Mucosa of descending colon (tissue), 3 donors: ENCODE data around the gene THAP5. TPM values are rescaled to one million over a fixed set of nuclear protein-coding genes. Genes with fewer than 3 reads are reported as not detected.

Source experiments
- ATAC-seq: fragments of 200-7000 bp; cut with Tn5 transposase; one replicate; pipeline ENCODE4 v1.9.1; 2020; ENCODE audit warnings: mild to moderate bottlenecking, moderate library complexity
- DNase-seq, 3 donors: peaks; one replicate each; pipeline ENCODE4 v3.0.0-alpha.2; 2020
- H3K36me3 ChIP-seq: fragments of 200-600 bp; one replicate; pipeline ENCODE4 v1.8.0; 2021; ENCODE audit warnings: low read depth, mild to moderate bottlenecking
- H3K4me1 ChIP-seq: fragments of 200-600 bp; one replicate; pipeline ENCODE4 v1.8.0; 2021; ENCODE audit warnings: low read depth, mild to moderate bottlenecking
- H3K4me3 ChIP-seq: fragments of 200-600 bp; one replicate; pipeline ENCODE4 v1.8.0; 2021; ENCODE audit warnings: mild to moderate bottlenecking
- H3K9me3 ChIP-seq: fragments of 200-600 bp; one replicate; pipeline ENCODE4 v1.8.0; 2021; ENCODE audit warnings: mild to moderate bottlenecking
- intact Hi-C, 2 donors: fragments of 100-400 bp; cut with DNase I in 1 of 2; cut with micrococcal nuclease in 1 of 2; formaldehyde crosslinking; loops; one replicate each; pipeline versions ENCODE4 v1.11.0 to v1.11.1; 2022; cut with DNase I, micrococcal nuclease
- total RNA-seq, 3 donors: library from RNA; stranded (reverse); fragmentation: NEBNext Ultra II Directional in 2 of 3; extraction: Animal tissue kit (Norgen Biotek cat#: 25700) in 2 of 3; gene quantifications; one replicate each; pipeline versions ENCODE4 v1.2.1 to v1.2.4, GENCODE V29; 2021 to 2023
- TF ChIP-seq, protein P1 (sequence below): fragments of 200-600 bp; IDR thresholded peaks from one replicate; pipeline ENCODE4 v1.8.0; 2022; ENCODE audit warnings: antibody characterized with exemption, mild to moderate bottlenecking
- donor health status: DM: no; HTN: no; CAD: no; lungs with moderate emphysema.
- donor health status: DM: no; HTN: no; CAD: no.
- donor health status: DM: no; HTN: yes; CAD: no.

Gene THAP5
- total RNA-seq, 3 donors from 2014 or later: 19.6 to 26.2 (median 20.2) TPM

DNA sequence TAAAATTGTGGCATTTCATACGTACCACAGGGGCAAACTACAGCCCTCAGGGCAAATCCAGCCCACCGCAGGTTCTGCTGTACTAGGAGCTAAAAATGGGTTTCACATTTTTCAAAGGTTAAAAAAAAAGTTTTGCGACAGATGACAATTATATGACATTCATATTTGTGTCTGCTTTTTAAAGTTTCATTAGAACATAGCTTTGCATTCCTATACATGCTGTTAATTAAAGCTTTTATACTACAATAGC is 42.8 kb downstream of the THAP5 start:
- ATAC-seq (no peak), DNase-seq (no peak)
- TF ChIP-seq, protein P1, sequence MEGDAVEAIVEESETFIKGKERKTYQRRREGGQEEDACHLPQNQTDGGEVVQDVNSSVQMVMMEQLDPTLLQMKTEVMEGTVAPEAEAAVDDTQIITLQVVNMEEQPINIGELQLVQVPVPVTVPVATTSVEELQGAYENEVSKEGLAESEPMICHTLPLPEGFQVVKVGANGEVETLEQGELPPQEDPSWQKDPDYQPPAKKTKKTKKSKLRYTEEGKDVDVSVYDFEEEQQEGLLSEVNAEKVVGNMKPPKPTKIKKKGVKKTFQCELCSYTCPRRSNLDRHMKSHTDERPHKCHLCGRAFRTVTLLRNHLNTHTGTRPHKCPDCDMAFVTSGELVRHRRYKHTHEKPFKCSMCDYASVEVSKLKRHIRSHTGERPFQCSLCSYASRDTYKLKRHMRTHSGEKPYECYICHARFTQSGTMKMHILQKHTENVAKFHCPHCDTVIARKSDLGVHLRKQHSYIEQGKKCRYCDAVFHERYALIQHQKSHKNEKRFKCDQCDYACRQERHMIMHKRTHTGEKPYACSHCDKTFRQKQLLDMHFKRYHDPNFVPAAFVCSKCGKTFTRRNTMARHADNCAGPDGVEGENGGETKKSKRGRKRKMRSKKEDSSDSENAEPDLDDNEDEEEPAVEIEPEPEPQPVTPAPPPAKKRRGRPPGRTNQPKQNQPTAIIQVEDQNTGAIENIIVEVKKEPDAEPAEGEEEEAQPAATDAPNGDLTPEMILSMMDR: no peak
- H3K9me3 ChIP-seq: no peaks in the 10 kb centered on the region
- peak overlapping the region; percentile 64 for H3K4me3 ChIP-seq
- peaks cover 16% of the 10 kb centered on the region for H3K4me1 ChIP-seq
- intact Hi-C loops: loop anchor here in 1 of 2 donors (5.0 kb wide), 1 partner anchor 41 kb away; the partner anchor contains the start of genes DNAJB9 and THAP5
- H3K36me3 ChIP-seq: peaks cover 5% of the 10 kb centered on the region

DNA sequence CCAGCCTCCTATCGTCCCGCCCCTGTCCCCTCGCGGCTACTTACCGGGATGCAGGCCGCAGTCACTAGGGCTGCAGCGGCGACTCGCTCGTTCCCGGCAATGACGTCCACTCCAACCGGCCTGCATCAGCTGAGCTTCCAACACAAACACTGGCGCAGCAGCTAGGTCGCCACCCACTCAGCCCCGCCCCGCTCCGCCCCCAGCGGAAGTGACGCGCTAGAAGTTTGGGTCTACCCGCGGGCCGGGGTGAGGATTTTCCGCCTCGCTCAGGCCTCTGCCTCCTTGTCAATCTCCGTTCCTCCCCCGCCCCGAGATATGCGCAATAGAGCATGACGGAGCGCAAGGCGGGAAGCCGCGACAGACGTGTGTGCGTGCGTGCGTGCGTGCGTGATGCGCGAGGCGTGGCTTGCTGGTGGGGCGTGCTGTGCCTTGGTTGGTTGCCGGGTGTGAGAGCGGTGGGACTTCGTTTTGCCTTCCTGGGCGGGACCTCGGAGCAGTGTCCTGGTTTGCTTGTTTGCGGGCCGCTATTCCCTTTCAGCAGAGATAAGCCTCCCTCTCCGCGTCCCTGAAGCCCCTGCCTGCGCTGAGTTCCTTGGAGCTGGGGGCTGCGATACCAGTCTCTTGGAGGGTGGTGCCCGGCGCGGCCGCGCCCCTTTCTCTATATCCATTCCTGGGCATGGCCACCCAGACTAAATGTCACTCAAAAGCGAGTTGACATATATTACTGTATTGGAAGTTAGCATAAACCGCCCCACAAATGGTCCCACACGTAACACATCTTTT is 43.3 kb downstream of the THAP5 start, which contains the start of gene PNPLA8:
Gene PNPLA8, minus strand, starts transcription at position 151 of the 783 bp plus-strand sequence. CDS start 10,644 bp downstream, outside the sequence.
- ATAC-seq: peak; percentile 94
- peak within 1 kb of the TSS; percentile 64 for H3K4me3 ChIP-seq
- H3K9me3 ChIP-seq: no peaks in the 10 kb centered on the region
- peaks cover 16% of the 10 kb centered on the region for H3K4me1 ChIP-seq
- DNase-seq: peak; percentile 100
- peaks cover 5% of the 10 kb centered on the region for H3K36me3 ChIP-seq
- TF ChIP-seq, protein P1: peak; percentile 10
- intact Hi-C loops: loop anchor here (2.0 to 5.0 kb wide), 2 partner anchors 41 to 45 kb away; partner anchors contain the start of genes DNAJB9 (in 1 of the 2) and THAP5 (in 1 of the 2)

DNA sequence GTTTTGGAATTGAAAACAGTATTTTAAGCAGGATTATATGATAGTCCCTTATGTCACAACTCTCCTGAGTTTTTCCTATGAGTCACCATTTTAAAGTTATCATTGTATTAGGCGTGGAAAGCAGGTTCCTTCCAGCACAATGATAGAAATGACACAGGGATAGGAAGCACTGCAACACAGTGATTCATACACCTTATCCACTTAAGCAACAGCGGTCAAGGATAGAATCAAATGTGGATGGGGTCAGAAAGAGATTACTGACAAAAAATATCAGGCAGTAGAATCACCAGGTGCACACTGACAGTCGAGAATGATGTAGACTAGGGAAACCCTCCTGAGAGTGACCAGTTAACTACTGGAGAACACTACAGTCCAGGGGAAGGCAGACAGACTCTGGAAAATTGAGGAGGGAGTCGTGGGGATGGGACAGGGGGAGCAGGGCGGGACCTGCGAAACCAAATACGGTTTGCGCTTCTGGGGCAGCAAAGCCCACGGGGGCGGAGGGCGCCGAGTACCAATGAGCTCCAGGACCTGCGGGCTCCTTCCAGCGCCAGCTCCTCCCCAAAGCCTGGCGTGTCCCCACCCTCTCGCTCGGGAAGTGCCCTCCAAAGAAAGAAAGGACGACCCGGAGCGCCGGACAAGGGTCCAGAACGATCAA is 44.0 kb downstream of the THAP5 start:
- Histone ChIP-seq H3K9me3 (no peaks in the 10 kb centered on the region), H3K4me3 (peak overlapping the region; percentile 64), H3K36me3 (peaks cover 5% of the 10 kb centered on the region), H3K4me1 (peaks cover 16% of the 10 kb centered on the region)
- ATAC-seq (peak; percentile 63), DNase-seq (no peak)
- TF ChIP-seq, protein P1: no peak
- intact Hi-C loops: loop anchor here (2.0 to 5.0 kb wide), 2 partner anchors 42 to 45 kb away; partner anchors contain the start of genes DNAJB9 (in 1 of the 2) and THAP5 (in 1 of the 2)

DNA sequence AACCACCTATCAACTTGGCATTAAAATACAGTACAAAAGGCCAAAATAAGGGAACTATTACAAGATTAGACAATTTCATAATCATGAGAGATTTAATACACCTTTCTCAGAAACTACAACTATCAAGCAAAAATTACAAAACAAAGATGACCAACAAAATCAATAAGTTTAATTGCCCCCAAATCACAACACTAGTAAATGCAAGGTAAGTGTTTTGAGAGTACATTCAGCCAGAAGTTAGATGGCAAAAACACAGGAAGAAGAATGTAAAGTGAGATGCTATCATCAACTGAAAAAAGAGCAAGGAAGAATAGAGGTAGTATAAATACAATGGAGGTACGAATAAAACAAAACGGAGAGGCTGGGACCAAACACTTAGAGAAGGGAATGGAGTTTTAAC is 46.7 kb downstream of the THAP5 start:
- TF ChIP-seq, protein P1: no peak
- no peaks in the 10 kb centered on the region for H3K9me3 ChIP-seq
- H3K36me3 ChIP-seq: peaks cover 5% of the 10 kb centered on the region
- intact Hi-C loops: no loop called here
- DNase-seq (no peak), ATAC-seq (no peak)
- H3K4me3 ChIP-seq: no peak overlapping the region
- H3K4me1 ChIP-seq: peaks cover 12% of the 10 kb centered on the region

DNA sequence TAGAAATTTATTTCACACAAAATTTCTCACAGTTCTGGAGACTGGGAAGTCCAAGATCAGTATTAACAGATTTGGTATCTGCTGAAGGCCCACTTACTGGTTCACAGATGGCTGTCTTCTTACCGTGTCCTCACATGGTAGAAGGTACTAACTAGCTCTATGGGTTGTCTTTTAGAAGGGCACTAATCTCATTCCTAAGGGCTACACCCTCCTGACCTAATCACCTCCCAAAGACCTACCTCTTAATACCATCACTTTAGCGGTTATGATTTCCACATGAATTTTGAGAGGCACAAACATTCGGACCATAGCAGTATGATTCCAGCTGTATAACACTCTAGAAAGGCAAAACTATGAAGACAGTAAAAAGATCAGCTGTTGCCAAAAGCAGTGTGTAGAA is 51.6 kb downstream of the THAP5 start:
- ATAC-seq: no peak
- TF ChIP-seq, protein P1: no peak
- no peaks in the 10 kb centered on the region for H3K9me3 ChIP-seq
- H3K36me3 ChIP-seq: no peaks in the 10 kb centered on the region
- no peaks in the 10 kb centered on the region for H3K4me1 ChIP-seq
- no peak overlapping the region for H3K4me3 ChIP-seq
- intact Hi-C loops: no loop called here
- DNase-seq: no peak
